BLaER1 treated with 17β-estradiol and CSF1 and Interleukin-3, amounts not matched to agents 10 nM and 100 nM (cell line): ENCODE results near the gene PLOD1.

ENCODE experiments used
- H3K27ac ChIP-seq, 11 experiments: shearing (Covaris generic); formaldehyde crosslinking; 2 replicates each; pipeline ENCODE4 v1.8.1; 2022
- H3K27me3 ChIP-seq, 11 experiments: shearing (Covaris generic); formaldehyde crosslinking; 2 replicates each; pipeline ENCODE4 v1.8.1; 2022
- H3K36me3 ChIP-seq, 11 experiments: shearing (Covaris generic); formaldehyde crosslinking; 2 replicates each; pipeline ENCODE4 v1.8.1; 2022
- H3K4me1 ChIP-seq, 10 experiments: shearing (Covaris generic); formaldehyde crosslinking; 2 replicates each; pipeline ENCODE4 v1.8.1; 2022
- H3K4me2 ChIP-seq, 11 experiments: shearing (Covaris generic); formaldehyde crosslinking; 2 replicates each; pipeline ENCODE4 v1.8.1; 2022
- H3K4me3 ChIP-seq, 10 experiments: shearing (Covaris generic); formaldehyde crosslinking; 2 replicates each; pipeline ENCODE4 v1.8.1; 2022
- H3K9ac ChIP-seq, 11 experiments: shearing (Covaris generic); formaldehyde crosslinking; 2 replicates each; pipeline ENCODE4 v1.8.1; 2022
- H3K9me3 ChIP-seq, 11 experiments: shearing (Covaris generic); formaldehyde crosslinking; replicated peaks in 1 of 11; 2 replicates each; pipeline ENCODE4 v1.8.1; 2022
- H4K20me1 ChIP-seq, 11 experiments: shearing (Covaris generic); formaldehyde crosslinking; 2 replicates each; pipeline ENCODE4 v1.8.1; 2022
- Cebpa-rat ChIP-seq, 11 experiments: shearing (Covaris generic); IDR thresholded peaks; 2 replicates each; pipeline ENCODE4 v1.8.1; 2022

PLOD1 gene

DNA sequence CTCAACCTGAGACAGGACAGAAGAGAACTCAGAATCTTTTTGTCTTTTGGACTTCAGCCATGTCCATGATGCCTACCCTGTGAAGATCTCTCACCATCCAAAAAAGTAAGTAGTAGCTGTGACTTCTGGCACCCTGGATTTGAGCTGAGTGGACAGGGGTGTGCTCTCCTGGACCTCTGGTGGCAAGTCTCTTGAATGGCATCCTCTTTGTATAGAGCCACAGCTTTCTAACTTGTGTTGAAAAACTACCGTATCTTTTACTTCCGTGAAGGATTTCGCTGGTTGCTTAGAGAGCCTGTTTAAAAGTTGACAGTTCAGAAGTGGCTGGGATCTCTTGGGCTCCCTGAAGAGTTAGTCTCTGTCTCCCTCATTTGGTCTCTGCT is 47.5 kb downstream of the PLOD1 start:
- peak overlapping the region; percentile 74 to 98 (median 96); a peak in 18 of 22 replicates for H3K9ac ChIP-seq
- H3K4me3 ChIP-seq: peak overlapping the region in 5 of 10 experiments; percentile 89 to 99 (median 97); a peak in 6 of 20 replicates

DNA sequence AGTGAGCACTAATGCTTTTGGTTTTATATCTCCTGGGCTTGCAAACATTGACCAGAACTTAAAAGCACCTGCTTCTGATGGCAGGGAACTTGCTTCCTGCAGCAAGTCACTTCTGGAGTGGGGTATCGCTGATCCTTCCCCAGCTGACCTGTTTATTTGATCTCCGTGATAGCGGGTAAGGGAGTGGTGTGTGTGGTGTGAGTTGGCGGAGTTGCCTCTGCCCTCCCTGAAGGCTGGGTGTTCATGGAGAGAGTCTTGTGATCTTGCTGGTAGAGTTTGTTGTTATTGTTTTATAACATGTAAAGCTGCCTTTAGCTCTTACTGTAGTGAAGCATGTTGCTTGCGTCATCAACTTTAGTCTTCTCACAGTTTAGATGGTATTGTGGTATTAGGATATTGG is 49.6 kb downstream of the PLOD1 start:
- no peaks in the 10 kb centered on the region for H3K9me3 ChIP-seq
- H3K27ac ChIP-seq: peak overlapping the region in 10 of 11 experiments; percentile 71 to 93 (median 86); a peak in 17 of 22 replicates
- peaks cover 41 to 78% (median 70%) of the 10 kb centered on the region in 11 experiments for H3K36me3 ChIP-seq
- no peak overlapping the region for H3K4me3 ChIP-seq
- H3K27me3 ChIP-seq: no peaks in the 10 kb centered on the region
- peaks cover 0 to 67% (median 17%) of the 10 kb centered on the region in 11 experiments; a peak in 13 of 22 replicates for H4K20me1 ChIP-seq
- H3K4me1 ChIP-seq: peaks cover 46 to 78% (median 70%) of the 10 kb centered on the region in 10 experiments
- no peak for TF ChIP-seq Cebpa-rat (IDR thresholded peaks at IDR 0.05)
- peak overlapping the region in 8 of 11 experiments; percentile 70 to 98 (median 82); a peak in 14 of 22 replicates for H3K4me2 ChIP-seq
- H3K9ac ChIP-seq: peak overlapping the region; percentile 45 to 98 (median 74); a peak in 15 of 22 replicates

More for the DNA sequence above, 47.5 kb downstream of the PLOD1 start:
- peaks cover 56 to 92% (median 85%) of the 10 kb centered on the region in 10 experiments for H3K4me1 ChIP-seq
- no peaks in the 10 kb centered on the region for H3K27me3 ChIP-seq
- H4K20me1 ChIP-seq: peaks cover 0 to 49% (median 8%) of the 10 kb centered on the region in 11 experiments; a peak in 12 of 22 replicates
- peak overlapping the region in 8 of 11 experiments; percentile 3 to 95 (median 34); a peak in 9 of 22 replicates for H3K27ac ChIP-seq
- peak overlapping the region; percentile 82 to 99 (median 94); a peak in 21 of 22 replicates for H3K4me2 ChIP-seq
- H3K36me3 ChIP-seq: peaks cover 27 to 60% (median 51%) of the 10 kb centered on the region in 11 experiments
- no peak for TF ChIP-seq Cebpa-rat (IDR thresholded peaks at IDR 0.05)
- H3K9me3 ChIP-seq: no peaks in the 10 kb centered on the region

DNA sequence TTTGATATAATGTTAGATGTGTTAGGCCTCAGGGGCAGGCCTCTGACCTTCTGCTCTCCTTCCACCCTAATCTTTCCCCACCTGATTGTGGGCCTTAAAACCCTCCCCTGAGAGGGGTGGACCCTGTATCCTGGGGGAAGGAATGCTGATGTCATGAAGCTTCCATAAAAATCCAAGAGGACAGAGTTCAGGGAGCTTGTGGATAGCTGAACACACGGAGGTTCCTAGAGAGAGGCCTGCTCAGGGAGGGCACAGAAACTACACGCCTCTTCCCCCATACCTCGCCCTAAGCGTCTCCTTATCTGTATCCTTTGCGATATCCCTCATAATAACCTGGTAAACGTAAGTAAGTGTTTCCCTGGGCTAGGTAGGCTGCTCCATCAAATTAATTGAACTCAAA is 50.1 kb downstream of the PLOD1 start:
- no peak overlapping the region for H3K4me3 ChIP-seq
- H3K27me3 ChIP-seq: no peaks in the 10 kb centered on the region
- H3K9ac ChIP-seq: peak overlapping the region; percentile 45 to 98 (median 74); a peak in 19 of 22 replicates
- TF ChIP-seq Cebpa-rat (IDR thresholded peaks at IDR 0.05): no peak
- peak overlapping the region in 10 of 11 experiments; percentile 50 to 98 (median 80); a peak in 20 of 22 replicates for H3K4me2 ChIP-seq
- peaks cover 0 to 71% (median 21%) of the 10 kb centered on the region in 11 experiments; a peak in 13 of 22 replicates for H4K20me1 ChIP-seq
- H3K27ac ChIP-seq: peak overlapping the region; percentile 53 to 93 (median 86); a peak in 21 of 22 replicates
- peaks cover 41 to 73% (median 66%) of the 10 kb centered on the region in 10 experiments for H3K4me1 ChIP-seq
- peaks cover 46 to 83% (median 74%) of the 10 kb centered on the region in 11 experiments for H3K36me3 ChIP-seq
- no peaks in the 10 kb centered on the region for H3K9me3 ChIP-seq

DNA sequence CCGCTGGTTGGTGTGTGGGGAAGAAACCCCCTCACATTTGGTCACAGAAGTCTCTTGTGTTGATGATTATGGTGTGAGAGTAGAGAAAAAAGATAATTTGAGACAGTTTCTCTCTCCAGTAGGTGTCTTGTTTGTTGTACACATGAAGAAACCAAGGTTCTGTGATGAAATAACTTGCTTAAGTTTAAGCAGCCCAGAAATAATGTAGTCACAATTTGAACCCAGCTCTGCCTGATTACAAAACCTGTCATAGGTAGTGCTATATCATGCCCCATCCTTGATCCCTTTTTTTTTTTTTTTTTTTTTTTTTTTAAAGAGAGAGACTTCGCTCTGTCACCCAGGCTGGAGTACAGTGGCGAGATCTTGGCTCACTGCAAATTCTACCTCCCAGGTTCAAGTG is 50.7 kb downstream of the PLOD1 start:
- Histone ChIP-seq H3K4me2 (peak overlapping the region; percentile 50 to 98 (median 79)), H3K27me3 (no peaks in the 10 kb centered on the region), H3K9ac (peak overlapping the region; percentile 45 to 98 (median 74); a peak in 20 of 22 replicates), H3K27ac (peak overlapping the region; percentile 53 to 93 (median 86); a peak in 21 of 22 replicates), H3K36me3 (peaks cover 52 to 88% (median 80%) of the 10 kb centered on the region in 11 experiments), H3K9me3 (no peaks in the 10 kb centered on the region), H3K4me1 (peaks cover 39 to 70% (median 64%) of the 10 kb centered on the region in 10 experiments), H3K4me3 (peak overlapping the region in 3 of 10 experiments; percentile 18 to 41 (median 38); a peak in 2 of 20 replicates), H4K20me1 (peaks cover 0 to 77% (median 24%) of the 10 kb centered on the region in 11 experiments; a peak in 16 of 22 replicates)
- TF ChIP-seq Cebpa-rat (IDR thresholded peaks at IDR 0.05): no peak

DNA sequence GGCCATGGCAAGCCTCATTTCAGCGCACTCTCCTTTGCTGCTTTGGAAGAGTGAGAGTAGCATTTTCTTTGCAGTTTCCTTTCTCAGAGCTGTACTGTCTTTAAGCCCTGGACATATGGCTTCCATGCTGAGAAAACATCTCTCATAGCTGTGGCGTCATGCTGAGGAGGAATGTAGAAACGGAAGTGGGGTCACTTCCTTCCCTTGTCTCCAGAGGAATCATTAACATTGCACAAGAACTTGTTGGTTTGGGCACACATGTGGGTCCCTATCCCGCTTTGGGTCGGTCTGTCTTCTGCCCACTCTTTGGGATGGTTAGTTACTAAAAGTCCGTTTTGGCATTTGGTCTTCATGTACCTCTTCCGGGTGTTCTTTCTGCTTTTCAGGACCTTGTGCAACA is 51.3 kb downstream of the PLOD1 start:
- Histone ChIP-seq H3K27ac (peak overlapping the region; percentile 53 to 93 (median 86); a peak in 21 of 22 replicates), H3K36me3 (peaks cover 58 to 95% (median 87%) of the 10 kb centered on the region in 11 experiments)

DNA sequence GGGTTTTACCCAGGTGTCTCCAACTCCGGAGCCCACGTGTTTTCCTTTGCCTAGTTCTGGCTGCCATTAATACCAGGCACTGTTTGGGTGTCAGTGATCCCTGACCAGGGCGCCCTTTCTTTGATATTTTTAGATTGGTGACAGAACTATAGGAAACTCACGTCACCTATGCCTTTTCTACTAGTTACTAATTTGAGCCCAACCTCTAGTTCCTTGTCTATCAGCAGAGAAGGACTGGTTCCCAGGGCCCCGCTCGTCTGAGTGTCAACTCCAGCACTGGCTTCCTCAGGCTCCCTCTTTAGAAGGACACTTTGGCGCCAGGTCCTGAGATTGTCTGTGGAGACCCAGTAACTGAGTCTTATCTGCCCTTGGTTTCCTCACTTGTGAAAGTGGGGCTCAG is 55.2 kb downstream of the PLOD1 start:
- Histone ChIP-seq H3K9me3 (no peaks in the 10 kb centered on the region), H3K9ac (no peak overlapping the region), H3K36me3 (peaks cover 70 to 100% (median 97%) of the 10 kb centered on the region in 11 experiments), H3K4me3 (no peak overlapping the region), H3K4me2 (no peak overlapping the region), H3K27me3 (no peaks in the 10 kb centered on the region), H4K20me1 (peaks cover 8 to 59% (median 28%) of the 10 kb centered on the region in 11 experiments; a peak in 16 of 22 replicates), H3K4me1 (peaks cover 20 to 31% (median 26%) of the 10 kb centered on the region in 10 experiments), H3K27ac (no peak overlapping the region)
- TF ChIP-seq Cebpa-rat (IDR thresholded peaks at IDR 0.05): no peak

More for the DNA sequence above, 51.3 kb downstream of the PLOD1 start:
- Histone ChIP-seq H3K4me1 (peaks cover 37 to 69% (median 62%) of the 10 kb centered on the region in 10 experiments), H3K4me3 (peak overlapping the region in 6 of 10 experiments; percentile 18 to 50 (median 36); a peak in 7 of 20 replicates), H3K4me2 (peak overlapping the region; percentile 50 to 98 (median 79)), H3K27me3 (no peaks in the 10 kb centered on the region), H3K9ac (peak overlapping the region; percentile 45 to 98 (median 74); a peak in 20 of 22 replicates), H3K9me3 (no peaks in the 10 kb centered on the region), H4K20me1 (peaks cover 6 to 82% (median 31%) of the 10 kb centered on the region in 11 experiments; a peak in 18 of 22 replicates)
- peak in 10 of 11 experiments; percentile 61 to 85 (median 76); a peak in 15 of 22 replicates for TF ChIP-seq Cebpa-rat (IDR thresholded peaks at IDR 0.05)

DNA sequence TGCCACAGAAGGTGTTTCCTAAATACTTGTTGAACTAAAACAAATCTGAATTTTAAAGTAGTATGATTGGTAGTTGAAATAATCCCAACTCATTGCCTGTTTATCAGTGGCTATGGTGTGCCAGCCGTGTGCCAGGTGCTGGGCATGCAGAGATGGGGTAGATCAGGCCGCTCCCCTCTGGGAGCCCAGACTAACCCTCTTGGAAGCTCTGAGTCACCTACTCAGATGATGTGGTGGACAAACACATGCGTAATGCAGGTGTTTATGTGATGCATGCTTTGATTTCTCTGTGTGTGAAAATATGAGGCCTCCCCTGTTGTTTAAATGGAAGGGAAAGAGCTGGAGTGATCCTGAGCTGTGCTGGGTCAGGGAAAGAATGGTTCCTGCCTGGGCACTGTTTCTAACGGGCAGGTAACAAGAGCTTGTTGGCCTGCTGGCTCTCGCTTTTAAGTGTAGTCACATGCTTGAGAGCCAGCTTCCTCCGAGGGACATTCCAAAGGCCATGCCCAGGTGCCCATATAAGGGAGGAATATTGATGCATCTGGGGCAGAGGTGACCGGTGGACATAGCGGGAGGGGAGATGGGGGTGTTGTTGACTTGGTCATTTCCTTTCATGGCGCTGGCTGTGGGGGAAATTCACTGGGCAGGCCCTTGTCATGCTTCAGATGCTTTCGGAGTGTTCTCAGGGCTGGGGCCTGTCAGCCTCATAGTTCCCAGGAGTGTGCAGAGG is 56.0 kb downstream of the PLOD1 start:
- H3K9me3 ChIP-seq: no peaks in the 10 kb centered on the region
- H4K20me1 ChIP-seq: peaks cover 8 to 55% (median 28%) of the 10 kb centered on the region in 11 experiments; a peak in 16 of 22 replicates
- no peak overlapping the region for H3K27ac ChIP-seq
- H3K4me3 ChIP-seq: no peak overlapping the region
- peaks cover 12 to 23% (median 18%) of the 10 kb centered on the region in 10 experiments for H3K4me1 ChIP-seq
- peaks cover 75 to 100% (median 97%) of the 10 kb centered on the region in 11 experiments for H3K36me3 ChIP-seq
- no peaks in the 10 kb centered on the region for H3K27me3 ChIP-seq
- no peak for TF ChIP-seq Cebpa-rat (IDR thresholded peaks at IDR 0.05)
- H3K4me2 ChIP-seq: no peak overlapping the region
- H3K9ac ChIP-seq: no peak overlapping the region

DNA sequence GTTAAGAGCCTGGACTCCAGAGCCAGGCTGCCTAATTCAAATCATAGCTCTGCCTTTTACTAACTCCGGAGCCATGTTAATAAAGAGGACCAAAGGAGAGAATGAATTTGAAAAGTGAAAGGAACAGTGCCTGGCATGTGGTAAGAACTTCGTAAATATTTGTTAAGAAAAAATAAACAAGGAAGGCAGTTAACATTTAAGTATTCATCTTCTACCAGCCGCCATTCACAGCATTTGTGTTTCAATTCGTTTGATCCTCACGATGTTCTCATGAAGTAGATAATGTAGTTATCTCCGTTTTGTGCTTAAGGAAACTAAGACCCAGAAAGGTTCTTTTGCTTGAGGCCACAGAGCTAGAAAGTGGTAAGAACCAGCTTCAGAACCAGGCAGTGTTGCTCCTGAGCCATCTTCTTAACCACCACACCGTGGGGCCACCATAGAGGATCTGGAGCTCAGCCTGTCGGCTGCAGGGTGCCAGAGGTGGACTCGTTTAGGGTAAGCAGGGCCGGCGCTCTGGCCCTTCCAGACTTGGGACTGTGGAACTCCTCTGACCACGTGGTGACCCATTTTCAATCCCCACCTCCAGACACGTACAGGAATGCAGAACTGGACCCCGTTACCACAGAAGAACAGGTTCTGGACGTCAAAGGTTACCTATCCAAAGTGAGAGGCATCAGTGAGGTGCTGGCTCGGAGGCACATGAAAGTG is 57.6 kb downstream of the PLOD1 start:
- no peak for TF ChIP-seq Cebpa-rat (IDR thresholded peaks at IDR 0.05)
- Histone ChIP-seq H4K20me1 (peaks cover 8 to 57% (median 28%) of the 10 kb centered on the region in 11 experiments; a peak in 16 of 22 replicates), H3K27me3 (no peaks in the 10 kb centered on the region)

More for the DNA sequence above, 57.6 kb downstream of the PLOD1 start:
- no peak overlapping the region for H3K4me2 ChIP-seq
- no peaks in the 10 kb centered on the region for H3K9me3 ChIP-seq
- peaks cover 0 to 23% (median 17%) of the 10 kb centered on the region in 10 experiments; a peak in 16 of 20 replicates for H3K4me1 ChIP-seq
- H3K36me3 ChIP-seq: peaks cover 90 to 100% (median 97%) of the 10 kb centered on the region in 11 experiments
- no peak overlapping the region for H3K4me3 ChIP-seq
- no peak overlapping the region for H3K9ac ChIP-seq
- no peak overlapping the region for H3K27ac ChIP-seq
